ENCODE results near the gene ROR2. TPM values are rescaled to one million over a fixed set of nuclear protein-coding genes. Genes with fewer than 3 reads are reported as not detected.

The ROR2 gene
- total RNA-seq, 4 donors from 2014 or later: 0.70 to 9.9 (median 4.1) TPM

DNA sequence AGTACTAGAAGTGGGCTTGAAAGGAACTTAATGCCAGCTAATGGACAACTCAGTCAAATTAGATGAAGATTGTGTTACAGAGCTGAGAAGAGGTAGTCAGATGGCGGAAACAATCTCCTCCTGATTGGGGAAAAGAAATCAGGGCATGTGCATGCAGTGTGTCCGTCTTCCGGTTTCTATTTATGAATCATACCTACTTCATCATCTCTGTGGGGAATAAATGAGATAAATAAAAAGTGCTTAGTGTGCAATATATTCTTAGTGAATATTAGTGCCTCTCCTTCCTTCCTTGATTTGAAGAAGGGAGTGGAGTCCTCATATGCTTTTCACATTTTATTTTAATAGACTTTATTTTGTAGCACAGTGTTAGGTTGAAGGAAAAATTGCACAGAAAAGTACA, 417.7 kb downstream of the ROR2 start:
- peaks cover 0 to 5% (median 0%) of the 10 kb centered on the region in 4 donors for H3K4me1 ChIP-seq
- DNase-seq: no peak
- H3K27me3 ChIP-seq: no peaks in the 10 kb centered on the region
- TF ChIP-seq, protein P1, sequence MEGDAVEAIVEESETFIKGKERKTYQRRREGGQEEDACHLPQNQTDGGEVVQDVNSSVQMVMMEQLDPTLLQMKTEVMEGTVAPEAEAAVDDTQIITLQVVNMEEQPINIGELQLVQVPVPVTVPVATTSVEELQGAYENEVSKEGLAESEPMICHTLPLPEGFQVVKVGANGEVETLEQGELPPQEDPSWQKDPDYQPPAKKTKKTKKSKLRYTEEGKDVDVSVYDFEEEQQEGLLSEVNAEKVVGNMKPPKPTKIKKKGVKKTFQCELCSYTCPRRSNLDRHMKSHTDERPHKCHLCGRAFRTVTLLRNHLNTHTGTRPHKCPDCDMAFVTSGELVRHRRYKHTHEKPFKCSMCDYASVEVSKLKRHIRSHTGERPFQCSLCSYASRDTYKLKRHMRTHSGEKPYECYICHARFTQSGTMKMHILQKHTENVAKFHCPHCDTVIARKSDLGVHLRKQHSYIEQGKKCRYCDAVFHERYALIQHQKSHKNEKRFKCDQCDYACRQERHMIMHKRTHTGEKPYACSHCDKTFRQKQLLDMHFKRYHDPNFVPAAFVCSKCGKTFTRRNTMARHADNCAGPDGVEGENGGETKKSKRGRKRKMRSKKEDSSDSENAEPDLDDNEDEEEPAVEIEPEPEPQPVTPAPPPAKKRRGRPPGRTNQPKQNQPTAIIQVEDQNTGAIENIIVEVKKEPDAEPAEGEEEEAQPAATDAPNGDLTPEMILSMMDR (IDR thresholded peaks at IDR 0.05): no peak
- no peak for TF ChIP-seq POLR2A (IDR thresholded peaks at IDR 0.05)
- H3K9me3 ChIP-seq: no peaks in the 10 kb centered on the region
- H3K36me3 ChIP-seq: no peaks in the 10 kb centered on the region
- no peak overlapping the region for H3K4me3 ChIP-seq
- no peak overlapping the region for H3K27ac ChIP-seq

DNA sequence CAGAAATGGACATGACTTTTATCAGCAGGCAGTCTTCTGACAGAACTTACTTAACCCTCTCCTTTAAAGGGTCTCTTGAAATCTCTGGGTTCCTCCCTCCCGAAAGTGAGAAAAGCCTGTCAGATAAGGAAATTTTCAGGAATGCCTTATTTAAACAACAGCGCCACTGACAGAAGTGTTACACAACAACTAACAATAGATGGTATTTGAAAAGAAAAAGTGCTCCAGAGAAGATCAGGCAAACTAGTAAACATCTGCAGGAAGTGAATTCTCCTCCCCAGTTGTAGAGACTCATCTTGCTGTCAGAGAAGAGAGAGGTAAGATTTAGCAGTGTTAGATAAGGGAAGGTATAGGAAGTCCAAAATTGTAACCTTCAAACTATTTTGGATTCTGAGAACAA, 419.2 kb downstream of the ROR2 start:
- Histone ChIP-seq H3K4me1 (no peaks in the 10 kb centered on the region), H3K36me3 (no peaks in the 10 kb centered on the region), H3K4me3 (no peak overlapping the region), H3K27ac (no peak overlapping the region), H3K9me3 (no peaks in the 10 kb centered on the region), H3K27me3 (no peaks in the 10 kb centered on the region)
- no peak for DNase-seq
- TF ChIP-seq POLR2A (IDR thresholded peaks at IDR 0.05): no peak
- TF ChIP-seq, protein P1 (IDR thresholded peaks at IDR 0.05): no peak

DNA sequence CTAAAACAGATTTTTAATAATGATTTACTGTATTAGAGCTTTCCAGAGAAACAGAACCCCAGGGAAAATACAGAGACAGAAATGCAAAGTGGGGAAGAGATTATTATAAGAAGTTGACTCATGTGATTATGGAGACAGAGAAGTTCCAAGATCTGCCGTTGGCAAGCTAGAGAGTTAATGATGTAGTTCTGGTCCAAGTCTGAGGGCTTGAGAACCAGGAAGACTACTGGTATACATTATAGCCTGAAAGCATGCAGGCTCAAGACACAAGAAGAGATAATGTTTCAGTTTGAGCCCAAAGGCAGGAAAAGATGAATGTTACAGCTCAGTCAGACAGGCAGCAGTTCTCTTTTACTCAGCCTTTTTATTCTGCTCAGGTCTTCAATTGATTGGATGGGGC, 427.5 kb downstream of the ROR2 start:
- H3K27me3 ChIP-seq: no peaks in the 10 kb centered on the region
- DNase-seq: no peak
- no peaks in the 10 kb centered on the region for H3K4me1 ChIP-seq
- no peaks in the 10 kb centered on the region for H3K36me3 ChIP-seq
- no peaks in the 10 kb centered on the region for H3K9me3 ChIP-seq
- H3K27ac ChIP-seq: no peak overlapping the region
- no peak overlapping the region for H3K4me3 ChIP-seq
- TF ChIP-seq, protein P1 (IDR thresholded peaks at IDR 0.05): no peak
- TF ChIP-seq POLR2A (IDR thresholded peaks at IDR 0.05): no peak

DNA sequence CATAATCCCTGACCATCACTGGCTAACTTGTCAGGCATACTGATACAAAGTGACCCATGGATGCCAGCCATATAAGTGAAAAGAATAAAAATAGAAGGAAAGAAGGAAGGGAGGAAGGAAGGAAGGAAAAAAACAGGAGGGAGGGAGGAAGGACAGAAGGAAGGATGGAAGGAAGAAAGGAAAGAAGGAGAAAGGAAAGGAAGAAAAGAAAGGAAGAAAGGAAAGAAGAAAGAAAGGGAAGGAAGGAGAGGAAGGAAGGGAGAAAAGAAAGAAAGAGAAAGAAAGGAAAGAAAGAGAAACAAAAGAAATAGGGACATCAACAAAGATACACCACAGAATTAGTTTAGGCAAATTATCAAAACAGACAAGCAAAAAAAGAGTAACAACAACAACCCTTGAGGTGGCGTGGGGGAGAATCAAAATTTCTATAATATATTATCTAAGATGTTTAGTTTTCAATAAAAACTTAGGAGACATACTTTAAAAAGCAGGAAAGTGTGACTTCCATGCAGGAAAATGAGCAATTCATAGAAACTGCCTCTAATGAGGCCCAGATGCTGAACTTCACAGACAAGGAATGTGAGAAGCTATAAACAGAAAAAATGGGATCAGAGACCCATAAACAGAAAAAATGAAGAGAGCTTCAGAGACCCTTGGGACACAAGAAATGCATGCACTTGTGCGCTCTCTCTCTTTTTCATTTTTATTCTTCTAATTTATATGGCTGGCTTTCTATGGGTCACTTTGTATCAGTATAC, 430.3 kb downstream of the ROR2 start:
- no peak overlapping the region for H3K27ac ChIP-seq
- no peak for DNase-seq
- no peaks in the 10 kb centered on the region for H3K27me3 ChIP-seq
- H3K4me3 ChIP-seq: no peak overlapping the region
- H3K36me3 ChIP-seq: no peaks in the 10 kb centered on the region
- TF ChIP-seq, protein P1 (IDR thresholded peaks at IDR 0.05): no peak
- no peak for TF ChIP-seq POLR2A (IDR thresholded peaks at IDR 0.05)
- H3K4me1 ChIP-seq: no peaks in the 10 kb centered on the region
- H3K9me3 ChIP-seq: no peaks in the 10 kb centered on the region

DNA sequence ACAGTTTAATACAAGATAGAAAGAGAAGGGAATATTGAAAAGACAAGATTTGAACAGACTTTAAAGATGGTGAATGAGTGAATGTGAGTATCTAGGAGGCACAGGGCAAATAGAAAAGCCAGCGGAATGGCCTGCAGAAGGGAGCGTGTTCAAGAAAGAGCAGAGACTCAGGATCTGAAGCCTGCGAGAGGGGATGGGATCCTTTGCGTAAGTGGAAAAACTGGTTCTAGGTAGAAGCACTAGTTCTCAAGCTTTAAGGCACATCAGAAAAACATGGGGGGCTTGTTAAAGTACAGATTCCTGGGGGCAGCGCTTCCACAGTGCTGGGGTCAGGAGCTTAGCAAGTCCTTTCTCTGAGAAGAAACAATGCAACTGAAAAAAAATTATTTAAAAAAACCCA, 431.6 kb downstream of the ROR2 start:
- DNase-seq: no peak
- Histone ChIP-seq H3K4me1 (no peaks in the 10 kb centered on the region), H3K36me3 (no peaks in the 10 kb centered on the region), H3K27me3 (no peaks in the 10 kb centered on the region), H3K27ac (no peak overlapping the region), H3K9me3 (no peaks in the 10 kb centered on the region), H3K4me3 (no peak overlapping the region)
- TF ChIP-seq, protein P1 (IDR thresholded peaks at IDR 0.05): no peak
- no peak for TF ChIP-seq POLR2A (IDR thresholded peaks at IDR 0.05)

Measured in Peyer's patch (tissue), 4 donors.